Mesendoderm (in vitro differentiated cells): ENCODE measurements around the gene ATP1A4.

Experiments
- DNase-seq: peaks from one replicate; pipeline ENCODE4 v3.0.0; 2013
- H2AK5ac ChIP-seq: 2 replicates; pipeline ENCODE4 v1.6.1; 2013; ENCODE audit warnings: low read length, inconsistent platforms
- H2BK120ac ChIP-seq: 2 replicates; pipeline ENCODE4 v1.6.1; 2013; ENCODE audit warnings: low read depth, mild to moderate bottlenecking, low read length, moderate library complexity, mixed read lengths
- H2BK15ac ChIP-seq: replicated peaks from 2 replicates; pipeline ENCODE4 v1.6.1; 2013; ENCODE audit warnings: low read depth, mild to moderate bottlenecking, moderate library complexity
- H2BK5ac ChIP-seq: 2 replicates; pipeline ENCODE4 v1.6.1; 2013; ENCODE audit warnings: low read length, inconsistent platforms
- H3K18ac ChIP-seq: 2 replicates; pipeline ENCODE4 v1.6.1; 2013; ENCODE audit warnings: mild to moderate bottlenecking, low read length, mixed read lengths
- H3K23ac ChIP-seq: one replicate; pipeline ENCODE4 v1.6.1; 2013; ENCODE audit warnings: low read length
- H3K27ac ChIP-seq: 2 replicates; pipeline ENCODE4 v1.5.1; 2013; ENCODE audit warnings: low read depth, mild to moderate bottlenecking, inconsistent platforms, low read length, moderate library complexity
- H3K27me3 ChIP-seq: 2 replicates; pipeline ENCODE4 v1.6.1; 2013; ENCODE audit warnings: low read length, control low read depth, mild to moderate bottlenecking, inconsistent platforms; ENCODE audit not compliant: insufficient read depth, poor library complexity
- H3K36me3 ChIP-seq: 2 replicates; pipeline ENCODE4 v1.6.1; 2013; ENCODE audit warnings: low read length, inconsistent platforms; ENCODE audit not compliant: control insufficient read depth, insufficient read depth
- H3K4ac ChIP-seq: one replicate; pipeline ENCODE4 v1.6.1; 2013; ENCODE audit warnings: low read depth, mild to moderate bottlenecking, low read length, moderate library complexity
- H3K4me1 ChIP-seq: 2 replicates; pipeline ENCODE4 v1.6.1; 2013; ENCODE audit warnings: low read depth, low read length, inconsistent platforms; ENCODE audit not compliant: control insufficient read depth
- H3K4me2 ChIP-seq: 2 replicates; pipeline ENCODE4 v1.6.1; 2013; ENCODE audit warnings: low read length
- H3K4me3 ChIP-seq: 2 replicates; pipeline ENCODE4 v1.5.1; 2013; ENCODE audit warnings: mild to moderate bottlenecking, low read length
- H3K56ac ChIP-seq: one replicate; pipeline ENCODE4 v1.6.1; 2013; ENCODE audit warnings: low read length
- H3K79me1 ChIP-seq: 2 replicates; pipeline ENCODE4 v1.6.1; 2013; ENCODE audit warnings: low read length, inconsistent platforms
- H3K79me2 ChIP-seq: 2 replicates; pipeline ENCODE4 v1.6.1; 2013; ENCODE audit warnings: mild to moderate bottlenecking, low read length; ENCODE audit not compliant: control insufficient read depth, insufficient read depth
- H3K9ac ChIP-seq: 2 replicates; pipeline ENCODE4 v1.6.1; 2013; ENCODE audit warnings: low read length, inconsistent platforms
- H4K5ac ChIP-seq: one replicate; pipeline ENCODE4 v1.6.1; 2013; ENCODE audit warnings: low read length
- H4K8ac ChIP-seq: one replicate; pipeline ENCODE4 v1.6.1; 2013; ENCODE audit warnings: low read depth, mild to moderate bottlenecking, control low read depth, low read length, moderate library complexity
- WGBS: extraction: QIAGEN DNeasy Blood & Tissue Kit; methylation state at CpG from one replicate; pipeline ENCODE4 v1.1.7; 2013; ENCODE audit warnings: low lambda C conversion rate, missing lambda C conversion rate; ENCODE audit not compliant: insufficient coverage; ENCODE audit errors: extremely low coverage; 5-methylcytosine and 5-hydroxymethylcytosine counted together

ATP1A4 gene

DNA sequence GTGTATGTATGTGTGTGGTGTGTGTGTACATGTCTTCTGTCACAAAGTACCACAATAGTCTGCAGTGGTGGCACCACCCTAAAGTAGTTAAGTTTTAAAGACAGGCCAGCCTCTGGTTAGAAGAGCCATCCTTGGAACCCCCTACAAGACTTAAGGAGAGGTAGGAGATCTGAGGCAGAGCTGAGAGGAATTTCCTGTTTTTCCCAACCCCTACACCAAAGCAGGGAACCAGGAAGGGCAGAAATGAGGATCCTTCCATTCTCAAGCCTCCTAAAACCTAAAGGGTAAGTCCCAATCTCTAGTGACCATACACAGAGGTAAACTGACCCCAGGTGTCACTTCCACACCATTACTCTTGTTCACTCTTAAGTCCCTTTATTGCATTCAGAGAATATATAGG is 64.9 kb downstream of the ATP1A4 start:
- no peak for DNase-seq
- Histone ChIP-seq H4K5ac (no peak overlapping the region), H3K4me1 (peaks cover 3% of the 10 kb centered on the region), H3K18ac (no peak overlapping the region), H3K9ac (no peak overlapping the region), H3K4me2 (no peak overlapping the region), H3K4me3 (no peak overlapping the region), H2BK15ac (no peak overlapping the region), H2BK5ac (no peak overlapping the region), H3K56ac (no peak overlapping the region), H3K27ac (no peak overlapping the region), H2AK5ac (no peak overlapping the region), H3K79me1 (peaks cover 8% of the 10 kb centered on the region), H3K23ac (no peak overlapping the region), H3K36me3 (peaks cover 35% of the 10 kb centered on the region), H2BK120ac (no peak overlapping the region), H4K8ac (no peak overlapping the region), H3K79me2 (no peaks in the 10 kb centered on the region), H3K4ac (no peak overlapping the region), H3K27me3 (no peaks in the 10 kb centered on the region)

DNA sequence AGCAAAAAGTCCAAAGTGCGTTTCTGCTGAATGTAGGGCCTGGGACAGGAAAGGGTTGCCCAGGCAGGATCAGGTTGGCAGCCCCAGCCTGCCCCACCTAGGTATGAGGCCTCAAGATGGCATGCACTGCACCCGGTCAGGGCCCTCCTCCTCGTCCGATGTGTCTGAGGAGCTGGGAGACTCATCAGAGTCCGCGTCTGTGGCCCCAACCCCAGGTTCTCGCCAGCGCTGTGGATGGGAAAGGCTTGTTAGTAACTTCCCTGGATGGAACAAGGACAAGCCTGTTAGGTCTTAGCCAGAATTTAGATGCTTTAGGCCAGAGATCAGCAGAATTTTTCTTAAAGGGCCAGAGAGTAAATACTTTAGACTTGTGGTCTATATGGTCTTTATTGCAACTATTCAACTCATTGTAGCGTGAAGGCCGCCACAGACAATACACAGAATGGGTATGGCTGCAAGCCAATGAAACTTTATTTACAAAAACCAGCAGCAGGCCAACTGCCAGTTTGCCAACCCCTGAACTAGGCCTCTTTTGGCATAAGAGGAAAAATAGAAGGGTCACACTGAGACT is 66.2 kb downstream of the ATP1A4 start:
- H3K27ac ChIP-seq: no peak overlapping the region
- H3K4me2 ChIP-seq: no peak overlapping the region
- no peak overlapping the region for H2AK5ac ChIP-seq
- no peak overlapping the region for H4K8ac ChIP-seq
- peaks cover 3% of the 10 kb centered on the region for H3K4me1 ChIP-seq
- no peaks in the 10 kb centered on the region for H3K79me2 ChIP-seq
- H3K36me3 ChIP-seq: peaks cover 28% of the 10 kb centered on the region
- no peak overlapping the region for H3K4me3 ChIP-seq
- no peak for DNase-seq
- no CpG with 5 or more reads among the region's 10 CpGs for WGBS
- H4K5ac ChIP-seq: no peak overlapping the region
- H3K79me1 ChIP-seq: peaks cover 4% of the 10 kb centered on the region
- H2BK15ac ChIP-seq: no peak overlapping the region
- no peak overlapping the region for H3K18ac ChIP-seq
- H3K27me3 ChIP-seq: no peaks in the 10 kb centered on the region
- no peak overlapping the region for H3K4ac ChIP-seq
- H3K9ac ChIP-seq: no peak overlapping the region
- no peak overlapping the region for H2BK120ac ChIP-seq
- H3K23ac ChIP-seq: no peak overlapping the region
- H3K56ac ChIP-seq: no peak overlapping the region
- H2BK5ac ChIP-seq: no peak overlapping the region

GRCh38 chr1:160219062-160219929 is 67.9 kb downstream of the ATP1A4 start:
- Histone ChIP-seq H3K4ac (no peak overlapping the region), H3K4me2 (no peak overlapping the region), H4K5ac (no peak overlapping the region), H2BK15ac (no peak overlapping the region), H3K27ac (peak overlapping the region; percentile 14), H3K9ac (no peak overlapping the region), H2BK120ac (no peak overlapping the region), H3K79me1 (no peaks in the 10 kb centered on the region), H3K79me2 (no peaks in the 10 kb centered on the region), H4K8ac (no peak overlapping the region), H3K4me3 (no peak overlapping the region), H3K18ac (no peak overlapping the region), H2BK5ac (no peak overlapping the region), H3K27me3 (no peaks in the 10 kb centered on the region), H2AK5ac (no peak overlapping the region), H3K4me1 (peaks cover 3% of the 10 kb centered on the region), H3K36me3 (peaks cover 26% of the 10 kb centered on the region), H3K23ac (no peak overlapping the region), H3K56ac (peak overlapping the region; percentile 47)
- DNase-seq: peak; percentile 87
- WGBS: no CpG with 5 or more reads among the region's 4 CpGs

- no peaks in the 10 kb centered on the region for H3K79me1 ChIP-seq
- peaks cover 25% of the 10 kb centered on the region for H3K36me3 ChIP-seq
- no CpG with 5 or more reads among the region's 2 CpGs for WGBS
- no peak overlapping the region for H3K56ac ChIP-seq
- H2BK15ac ChIP-seq: no peak overlapping the region
- H3K4ac ChIP-seq: no peak overlapping the region
- H3K27ac ChIP-seq: no peak overlapping the region
- no peak overlapping the region for H3K4me2 ChIP-seq
- no peak overlapping the region for H2AK5ac ChIP-seq
- peaks cover 3% of the 10 kb centered on the region for H3K4me1 ChIP-seq
- no peaks in the 10 kb centered on the region for H3K79me2 ChIP-seq
- no peak overlapping the region for H4K5ac ChIP-seq
- no peak overlapping the region for H4K8ac ChIP-seq
- no peak overlapping the region for H3K9ac ChIP-seq
- no peak for DNase-seq
- H3K4me3 ChIP-seq: no peak overlapping the region
- no peak overlapping the region for H3K23ac ChIP-seq
- H2BK5ac ChIP-seq: no peak overlapping the region
- H3K18ac ChIP-seq: no peak overlapping the region
- H3K27me3 ChIP-seq: no peaks in the 10 kb centered on the region
- H2BK120ac ChIP-seq: no peak overlapping the region
These were observed 68.9 kb downstream of the ATP1A4 start for GRCh38 chr1:160220301-160220700.

DNA sequence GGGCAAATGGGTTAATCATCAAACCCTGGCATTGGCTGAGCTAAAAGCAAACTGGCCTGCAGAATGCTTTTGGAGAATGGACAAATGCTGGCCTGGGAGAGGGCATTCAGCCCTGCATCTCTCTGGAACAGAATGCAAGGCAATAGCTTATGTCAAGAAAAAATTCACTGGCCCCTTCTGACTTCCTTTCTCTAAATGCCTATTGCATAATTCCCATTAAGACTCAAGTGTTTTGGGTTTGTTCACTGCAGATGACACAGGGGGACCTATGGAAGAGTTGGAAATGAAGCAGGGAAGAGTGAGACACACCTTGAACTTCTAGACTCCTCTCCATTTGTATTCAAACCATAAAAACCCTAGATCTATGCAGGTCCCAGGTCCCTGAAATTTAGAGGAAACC is 69.7 kb downstream of the ATP1A4 start:
- H3K79me1 ChIP-seq: no peaks in the 10 kb centered on the region
- no peak overlapping the region for H2AK5ac ChIP-seq
- H3K27me3 ChIP-seq: no peaks in the 10 kb centered on the region
- H3K4ac ChIP-seq: no peak overlapping the region
- no peak overlapping the region for H3K18ac ChIP-seq
- no peak overlapping the region for H2BK120ac ChIP-seq
- H3K4me1 ChIP-seq: peaks cover 3% of the 10 kb centered on the region
- H2BK15ac ChIP-seq: no peak overlapping the region
- H2BK5ac ChIP-seq: no peak overlapping the region
- H3K4me3 ChIP-seq: no peak overlapping the region
- DNase-seq: no peak
- no peaks in the 10 kb centered on the region for H3K79me2 ChIP-seq
- H4K8ac ChIP-seq: no peak overlapping the region
- no peak overlapping the region for H3K56ac ChIP-seq
- H3K4me2 ChIP-seq: no peak overlapping the region
- H3K23ac ChIP-seq: no peak overlapping the region
- no peak overlapping the region for H4K5ac ChIP-seq
- H3K9ac ChIP-seq: no peak overlapping the region
- H3K36me3 ChIP-seq: peaks cover 21% of the 10 kb centered on the region
- no peak overlapping the region for H3K27ac ChIP-seq

- Histone ChIP-seq H2AK5ac (no peak overlapping the region), H2BK120ac (no peak overlapping the region), H3K9ac (no peak overlapping the region), H4K8ac (no peak overlapping the region), H3K79me1 (no peaks in the 10 kb centered on the region), H3K4ac (no peak overlapping the region), H3K79me2 (no peaks in the 10 kb centered on the region), H2BK5ac (no peak overlapping the region), H4K5ac (no peak overlapping the region), H3K23ac (no peak overlapping the region), H3K27ac (no peak overlapping the region), H3K4me2 (no peak overlapping the region), H3K36me3 (peaks cover 18% of the 10 kb centered on the region), H3K56ac (no peak overlapping the region), H2BK15ac (no peak overlapping the region), H3K18ac (no peak overlapping the region), H3K4me1 (peaks cover 3% of the 10 kb centered on the region), H3K4me3 (no peak overlapping the region), H3K27me3 (no peaks in the 10 kb centered on the region)
- DNase-seq: no peak
- WGBS: no CpG with 5 or more reads among the region's 3 CpGs
These were observed 71.1 kb downstream of the ATP1A4 start for GRCh38 chr1:160222546-160222945.
